Suprapubic skin (tissue), 4 donors: ENCODE results near the gene COASY. TPM values are rescaled to one million over a fixed set of nuclear protein-coding genes. Genes with fewer than 3 reads are reported as not detected.
A peak's percentile ranks its signal among the peaks of the same experiment; 100 is the strongest.

ENCODE experiments used
- DNase-seq, 2 donors: peaks; one replicate each; pipeline ENCODE4 v3.0.0-alpha.2; 2019; ENCODE audit warnings: low spot score in 2 of 2
- H3K27ac ChIP-seq: fragments of 200-600 bp; sonication (generic); one replicate; pipeline ENCODE4 v1.5.1; 2019
- H3K27me3 ChIP-seq: fragments of 200-600 bp; sonication (generic); one replicate; pipeline ENCODE4 v1.5.1; 2019
- H3K36me3 ChIP-seq: fragments of 200-600 bp; sonication (generic); one replicate; pipeline ENCODE4 v1.5.1; 2019
- H3K4me1 ChIP-seq: fragments of 200-600 bp; sonication (generic); one replicate; pipeline ENCODE4 v1.5.1; 2019
- H3K4me3 ChIP-seq: fragments of 200-600 bp; sonication (generic); one replicate; pipeline ENCODE4 v1.5.1; 2019; ENCODE audit warnings: mild to moderate bottlenecking
- H3K9me3 ChIP-seq: fragments of 200-600 bp; sonication (generic); one replicate; pipeline ENCODE4 v1.5.1; 2019
- EP300 ChIP-seq: sonication (generic); formaldehyde crosslinking; IDR thresholded peaks from one replicate; pipeline ENCODE4 v1.6.1; 2017; ENCODE audit warnings: antibody characterized with exemption
- POLR2A ChIP-seq, 2 donors: fragments of 450-650 bp; IDR thresholded peaks; one replicate each; pipeline ENCODE4 v1.6.1; 2017; ENCODE audit warnings: antibody characterized with exemption in 2 of 2, mild to moderate bottlenecking in 2 of 2, moderate library complexity in 2 of 2
- POLR2AphosphoS5 ChIP-seq, 3 donors: sonication (generic); formaldehyde crosslinking; IDR thresholded peaks; one replicate each; pipeline ENCODE4 v1.6.1; 2017; ENCODE audit warnings: antibody characterized with exemption in 3 of 3
- WGBS: methylation state at CpG from one replicate; pipeline ENCODE4 v1.1.5; 2018; 5-methylcytosine and 5-hydroxymethylcytosine counted together
- total RNA-seq, 4 donors: library from RNA; depleted of rRNA; stranded (reverse); fragments of >200 nt; gene quantifications; one replicate each; pipeline ENCODE4 v1.1.0, GENCODE V29; 2016
- TF ChIP-seq, protein P1 (sequence below), 2 donors: fragments of 200-600 bp in 1 of 2; fragments of 450-650 bp in 1 of 2; sonication (generic) in 1 of 2; IDR thresholded peaks; one replicate each; pipeline ENCODE4 v1.5.1; 2016 to 2019; ENCODE audit warnings: antibody characterized with exemption in 2 of 2, mild to moderate bottlenecking in 1 of 2, moderate library complexity in 1 of 2

Gene COASY
- total RNA-seq, 4 donors from 2014 or later = 41.1 to 54.0 (median 46.0) TPM

- Histone ChIP-seq H3K4me1 (peaks cover 66% of the 10 kb centered on the region), H3K27ac (peak overlapping the region; percentile 87), H3K27me3 (no peaks in the 10 kb centered on the region), H3K4me3 (no peak overlapping the region), H3K36me3 (peaks cover 22% of the 10 kb centered on the region), H3K9me3 (no peaks in the 10 kb centered on the region)
- no peak for DNase-seq
- WGBS = 90% methylated on average over 8 of the region's 8 CpGs
- TF ChIP-seq, protein P1, sequence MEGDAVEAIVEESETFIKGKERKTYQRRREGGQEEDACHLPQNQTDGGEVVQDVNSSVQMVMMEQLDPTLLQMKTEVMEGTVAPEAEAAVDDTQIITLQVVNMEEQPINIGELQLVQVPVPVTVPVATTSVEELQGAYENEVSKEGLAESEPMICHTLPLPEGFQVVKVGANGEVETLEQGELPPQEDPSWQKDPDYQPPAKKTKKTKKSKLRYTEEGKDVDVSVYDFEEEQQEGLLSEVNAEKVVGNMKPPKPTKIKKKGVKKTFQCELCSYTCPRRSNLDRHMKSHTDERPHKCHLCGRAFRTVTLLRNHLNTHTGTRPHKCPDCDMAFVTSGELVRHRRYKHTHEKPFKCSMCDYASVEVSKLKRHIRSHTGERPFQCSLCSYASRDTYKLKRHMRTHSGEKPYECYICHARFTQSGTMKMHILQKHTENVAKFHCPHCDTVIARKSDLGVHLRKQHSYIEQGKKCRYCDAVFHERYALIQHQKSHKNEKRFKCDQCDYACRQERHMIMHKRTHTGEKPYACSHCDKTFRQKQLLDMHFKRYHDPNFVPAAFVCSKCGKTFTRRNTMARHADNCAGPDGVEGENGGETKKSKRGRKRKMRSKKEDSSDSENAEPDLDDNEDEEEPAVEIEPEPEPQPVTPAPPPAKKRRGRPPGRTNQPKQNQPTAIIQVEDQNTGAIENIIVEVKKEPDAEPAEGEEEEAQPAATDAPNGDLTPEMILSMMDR (IDR thresholded peaks at IDR 0.05) = no peak
- TF ChIP-seq POLR2A (IDR thresholded peaks at IDR 0.05) (no peak), POLR2AphosphoS5 (IDR thresholded peaks at IDR 0.05) (no peak), EP300 (no peak)
Measured at GRCh38 chr17:42522798-42523278, 39.1 kb upstream of the COASY start.

GRCh38 chr17:42525221-42525620 is 36.7 kb upstream of the COASY start:
- TF ChIP-seq, protein P1 (IDR thresholded peaks at IDR 0.05) = no peak
- no peak for TF ChIP-seq EP300
- TF ChIP-seq POLR2A (IDR thresholded peaks at IDR 0.05) = no peak
- TF ChIP-seq POLR2AphosphoS5 (IDR thresholded peaks at IDR 0.05) = no peak
- no peak overlapping the region for H3K4me3 ChIP-seq
- no peaks in the 10 kb centered on the region for H3K27me3 ChIP-seq
- H3K4me1 ChIP-seq = peaks cover 51% of the 10 kb centered on the region
- WGBS = 56% methylated on average over 2 of the region's 2 CpGs
- H3K36me3 ChIP-seq = peaks cover 22% of the 10 kb centered on the region
- no peak for DNase-seq
- no peaks in the 10 kb centered on the region for H3K9me3 ChIP-seq
- H3K27ac ChIP-seq = no peak overlapping the region

DNA sequence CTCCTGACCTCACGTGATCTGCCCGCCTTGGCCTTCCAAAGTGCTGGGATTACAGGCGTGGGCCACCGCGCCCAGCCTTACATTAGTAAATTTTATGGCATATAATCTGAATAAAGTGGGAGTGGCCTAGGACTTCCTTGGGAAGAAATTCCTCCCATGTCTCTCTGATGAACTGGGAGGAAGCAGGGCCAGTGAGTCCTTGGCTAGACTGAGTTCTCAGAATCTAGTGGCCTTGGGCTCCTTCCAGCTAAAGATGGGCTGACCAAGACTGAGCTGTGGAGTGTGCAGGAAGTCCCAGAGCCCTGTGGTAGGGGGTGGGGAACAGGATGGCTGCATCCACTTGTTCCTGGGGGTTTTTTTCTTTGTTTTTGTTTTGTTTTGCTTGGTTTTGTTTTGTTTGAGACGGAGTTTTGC is 35.9 kb upstream of the COASY start:
- H3K9me3 ChIP-seq = no peaks in the 10 kb centered on the region
- TF ChIP-seq POLR2AphosphoS5 (IDR thresholded peaks at IDR 0.05) (no peak), EP300 (no peak), POLR2A (IDR thresholded peaks at IDR 0.05) (no peak)
- TF ChIP-seq, protein P1 (IDR thresholded peaks at IDR 0.05) = no peak
- no peak overlapping the region for H3K4me3 ChIP-seq
- H3K27me3 ChIP-seq = no peaks in the 10 kb centered on the region
- H3K36me3 ChIP-seq = peaks cover 21% of the 10 kb centered on the region
- H3K4me1 ChIP-seq = peaks cover 51% of the 10 kb centered on the region
- 37% methylated on average over 6 of the region's 6 CpGs for WGBS
- DNase-seq = no peak
- no peak overlapping the region for H3K27ac ChIP-seq

DNA sequence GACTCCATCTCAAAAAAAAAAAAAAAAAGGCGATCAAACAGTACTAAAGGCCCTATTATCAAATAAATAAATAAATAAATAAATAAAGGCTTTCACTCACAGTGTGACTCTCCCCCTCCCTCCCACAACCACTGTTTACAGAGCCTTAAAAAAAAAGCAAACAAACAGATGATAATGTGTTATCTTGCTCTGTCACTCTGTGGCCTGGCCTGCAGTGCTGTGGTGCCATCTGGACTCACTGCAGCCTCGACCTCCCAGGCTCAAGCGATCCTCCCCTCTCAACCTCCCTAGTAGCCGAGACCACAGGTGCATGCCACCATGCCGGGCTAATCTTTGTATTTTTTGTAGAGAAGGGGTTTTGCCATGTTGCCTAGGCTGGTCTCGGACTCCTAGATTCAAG is 34.0 kb upstream of the COASY start:
- peaks cover 4% of the 10 kb centered on the region for H3K36me3 ChIP-seq
- H3K27ac ChIP-seq = no peak overlapping the region
- H3K27me3 ChIP-seq = no peaks in the 10 kb centered on the region
- DNase-seq = no peak
- H3K4me1 ChIP-seq = peaks cover 45% of the 10 kb centered on the region
- TF ChIP-seq POLR2A (IDR thresholded peaks at IDR 0.05) (no peak), EP300 (no peak), POLR2AphosphoS5 (IDR thresholded peaks at IDR 0.05) (no peak)
- TF ChIP-seq, protein P1 (IDR thresholded peaks at IDR 0.05) = no peak
- H3K9me3 ChIP-seq = no peaks in the 10 kb centered on the region
- H3K4me3 ChIP-seq = no peak overlapping the region
- WGBS = 87% methylated on average over 6 of the region's 6 CpGs

DNA sequence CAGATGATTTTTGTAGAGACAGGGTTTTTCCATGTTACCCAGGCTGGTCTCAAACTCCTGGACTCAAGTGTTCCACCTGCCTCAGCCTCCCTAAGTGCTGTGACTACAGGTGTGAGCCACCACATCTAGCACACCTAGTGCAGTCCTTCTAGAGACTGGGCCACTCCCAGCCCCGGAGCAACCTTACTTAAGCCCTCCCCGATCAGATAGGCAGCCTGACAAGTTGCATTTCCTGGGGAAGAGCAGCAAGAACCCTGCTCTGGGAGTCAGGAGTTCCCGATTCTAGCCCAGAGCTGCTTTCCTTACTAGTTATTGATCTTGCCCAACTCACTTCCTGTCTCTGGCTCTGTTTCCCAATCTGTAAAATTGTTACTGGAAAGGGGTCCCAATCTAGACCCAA is 32.9 kb upstream of the COASY start:
- 35% methylated on average over 3 of the region's 3 CpGs for WGBS
- H3K36me3 ChIP-seq = no peaks in the 10 kb centered on the region
- no peaks in the 10 kb centered on the region for H3K9me3 ChIP-seq
- H3K27ac ChIP-seq = no peak overlapping the region
- no peaks in the 10 kb centered on the region for H3K27me3 ChIP-seq
- H3K4me1 ChIP-seq = peaks cover 45% of the 10 kb centered on the region
- no peak for DNase-seq
- TF ChIP-seq, protein P1 (IDR thresholded peaks at IDR 0.05) = no peak
- TF ChIP-seq EP300 (no peak), POLR2AphosphoS5 (IDR thresholded peaks at IDR 0.05) (no peak), POLR2A (IDR thresholded peaks at IDR 0.05) (no peak)
- H3K4me3 ChIP-seq = no peak overlapping the region
